GM18951 (cell line): ENCODE data around the gene MRPS33.
"Not testable (repeated sequence)": the region's sequence is repeated elsewhere in the genome, so short reads cannot be mapped to it uniquely, and the experiment has no call there.

ENCODE experiments used
- POLR2A ChIP-seq: IDR thresholded peaks from 4 replicates; pipeline ENCODE4 v1.6.1; 2011; ENCODE audit warnings: mild to moderate bottlenecking; ENCODE audit not compliant: insufficient read length, insufficient read depth; ENCODE audit errors: extremely low read depth
- in situ Hi-C: fragments of 300-500 bp; cut with MboI; formaldehyde crosslinking; loops from one replicate; pipeline ENCODE4 v1.12.0; 2022; ENCODE audit warnings: low sequenced_read_pairs, mixed read lengths, inconsistent platforms; ENCODE audit not compliant: unreplicated experiment

MRPS33 gene

DNA sequence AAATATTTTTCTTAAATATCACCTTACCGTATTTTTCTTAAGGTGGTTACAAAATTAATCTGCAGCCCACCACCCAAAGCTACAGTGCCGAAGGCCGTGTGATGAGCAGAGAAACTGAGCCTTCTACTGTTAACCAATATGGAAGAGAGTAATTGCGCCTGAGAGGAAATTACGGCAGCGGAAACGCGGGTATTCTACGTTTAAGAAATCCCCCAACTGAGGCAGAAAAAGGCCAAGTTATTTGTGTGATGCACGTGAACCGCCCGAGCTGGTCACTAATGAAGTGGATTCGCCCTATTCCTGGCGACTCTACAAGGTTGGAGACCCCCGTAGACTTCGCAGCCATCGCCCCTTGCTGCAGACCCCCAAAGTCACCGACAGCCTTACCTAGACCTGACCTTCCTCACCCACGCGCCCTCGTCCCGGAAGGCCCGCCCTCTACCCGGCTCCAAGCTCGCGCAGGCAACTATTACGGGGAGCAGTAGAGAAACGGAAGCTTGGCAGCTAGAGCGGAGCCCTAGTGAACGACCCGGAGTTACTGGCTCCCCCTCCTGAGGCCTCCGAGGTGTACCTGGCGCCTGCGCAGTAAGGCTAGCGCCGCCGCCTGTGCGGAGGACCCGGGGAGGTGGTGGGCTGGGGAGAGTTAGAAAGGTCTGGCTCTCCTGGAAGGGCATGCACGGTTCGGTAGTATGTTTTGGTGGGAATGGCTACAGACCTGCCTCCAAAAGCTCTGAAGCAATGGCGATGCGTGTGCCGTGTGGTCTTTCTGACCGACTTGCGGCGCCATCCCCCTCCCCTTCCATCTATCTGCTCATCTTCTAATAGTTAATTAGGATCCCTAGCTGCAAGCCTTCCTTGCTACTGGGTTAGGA lies at the start of gene MRPS33:
Gene MRPS33 (minus strand): TSS at position 429 of the 872 bp plus-strand sequence. CDS start 4,319 bp downstream, outside the sequence.
- peak; percentile 94 for TF ChIP-seq POLR2A
- in situ Hi-C loops, result loop anchor here (25.0 kb wide), 1 partner anchor 502 kb away; no protein-coding TSS in a partner anchor

DNA sequence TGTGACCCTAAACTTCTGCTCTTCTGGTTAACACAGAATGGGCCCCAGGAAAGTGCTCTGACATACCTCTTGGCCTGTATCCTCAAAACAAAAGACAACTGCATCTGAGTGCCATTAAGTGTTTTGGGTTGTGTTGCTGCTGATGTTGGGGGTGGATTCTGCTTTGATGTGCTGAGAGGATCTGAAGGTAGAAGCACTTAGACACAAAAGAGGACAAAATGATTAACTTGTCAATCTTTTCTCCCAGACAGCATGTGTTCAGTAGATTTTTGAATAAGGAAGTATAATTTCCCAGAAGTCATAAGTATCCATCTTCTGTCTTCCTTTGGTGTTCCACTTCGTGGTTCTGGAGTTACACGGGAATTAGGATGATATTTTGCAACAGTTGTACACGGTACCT lies 43.0 kb upstream of the MRPS33 start:
- TF ChIP-seq POLR2A, result no peak
- in situ Hi-C loops, result no loop called here

DNA sequence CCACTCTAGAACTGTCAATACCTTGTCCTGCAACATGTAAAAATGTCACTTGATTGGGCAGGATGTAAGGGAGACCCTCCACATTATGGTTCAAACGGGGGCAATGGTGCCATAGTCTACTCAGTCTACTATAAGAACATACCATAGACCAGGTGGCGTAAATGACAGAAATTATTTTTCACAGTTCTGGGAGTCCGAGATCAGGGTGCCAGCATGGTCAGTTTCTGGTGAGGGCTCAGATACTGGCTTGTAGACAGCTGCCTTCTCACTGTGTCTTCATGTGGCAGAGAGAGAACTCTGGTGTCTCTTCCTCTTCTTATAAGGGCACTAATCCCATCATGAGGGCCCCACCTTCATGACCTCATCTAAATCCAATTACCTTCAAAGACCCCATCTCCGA lies 40.4 kb upstream of the MRPS33 start:
- in situ Hi-C loops, result no loop called here
- TF ChIP-seq POLR2A, result no peak

DNA sequence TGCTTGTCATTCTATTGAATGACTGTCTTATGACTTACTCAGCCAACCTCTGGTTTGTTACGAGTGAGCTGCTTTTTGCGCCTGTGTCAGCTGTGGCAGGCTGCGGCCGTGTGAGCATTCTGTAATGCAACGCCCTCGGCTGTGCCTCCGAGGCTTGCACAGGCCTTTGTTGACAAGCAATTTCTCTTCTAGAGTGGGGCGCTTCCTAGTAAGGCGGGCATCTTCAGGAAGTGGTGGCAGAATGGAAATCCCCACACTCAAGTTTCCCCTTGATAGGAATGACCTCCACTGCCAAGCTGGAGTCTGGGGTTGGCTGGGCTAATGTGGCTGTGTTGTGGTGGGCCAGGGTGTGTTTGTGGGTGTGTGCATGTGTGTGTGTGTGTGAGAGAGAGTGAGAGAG lies 38.9 kb upstream of the MRPS33 start:
- in situ Hi-C loops, result no loop called here
- no peak for TF ChIP-seq POLR2A

DNA sequence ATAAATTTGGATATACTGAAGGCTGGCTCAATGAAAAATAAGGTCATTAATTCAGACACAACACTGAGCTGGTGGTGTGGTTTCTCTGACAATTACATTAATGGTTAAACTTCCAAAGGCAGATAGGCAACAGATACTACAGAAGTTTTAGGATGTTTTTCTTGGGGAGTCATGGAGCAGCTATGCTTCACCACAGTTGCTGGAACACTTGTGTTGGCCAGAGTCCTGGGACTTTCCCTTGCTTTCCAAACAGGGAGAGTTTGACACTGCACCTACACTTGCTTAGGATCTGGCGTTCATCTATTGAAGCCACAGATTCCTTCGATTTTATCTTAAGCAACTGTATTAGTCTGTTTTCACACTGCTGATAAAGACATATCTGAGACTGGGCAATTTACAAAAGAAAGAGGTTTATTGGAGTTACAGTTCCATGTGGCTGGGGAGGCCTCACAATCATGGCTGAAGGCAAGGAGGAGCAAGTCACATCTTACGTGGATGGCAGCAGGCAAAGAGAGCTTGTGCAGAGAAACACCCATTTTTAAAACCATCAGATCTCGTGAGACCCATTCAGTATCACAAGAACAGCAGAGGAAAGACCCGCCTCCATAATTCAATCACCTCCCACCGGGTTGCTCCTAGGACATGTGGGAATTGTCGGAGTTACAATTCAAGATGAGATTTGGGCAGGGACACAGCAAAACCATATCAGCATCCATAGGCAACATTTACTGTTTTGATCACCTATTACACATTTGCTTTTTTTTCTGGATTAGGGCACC lies 31.3 kb upstream of the MRPS33 start:
- TF ChIP-seq POLR2A, result no peak
- in situ Hi-C loops, result no loop called here

DNA sequence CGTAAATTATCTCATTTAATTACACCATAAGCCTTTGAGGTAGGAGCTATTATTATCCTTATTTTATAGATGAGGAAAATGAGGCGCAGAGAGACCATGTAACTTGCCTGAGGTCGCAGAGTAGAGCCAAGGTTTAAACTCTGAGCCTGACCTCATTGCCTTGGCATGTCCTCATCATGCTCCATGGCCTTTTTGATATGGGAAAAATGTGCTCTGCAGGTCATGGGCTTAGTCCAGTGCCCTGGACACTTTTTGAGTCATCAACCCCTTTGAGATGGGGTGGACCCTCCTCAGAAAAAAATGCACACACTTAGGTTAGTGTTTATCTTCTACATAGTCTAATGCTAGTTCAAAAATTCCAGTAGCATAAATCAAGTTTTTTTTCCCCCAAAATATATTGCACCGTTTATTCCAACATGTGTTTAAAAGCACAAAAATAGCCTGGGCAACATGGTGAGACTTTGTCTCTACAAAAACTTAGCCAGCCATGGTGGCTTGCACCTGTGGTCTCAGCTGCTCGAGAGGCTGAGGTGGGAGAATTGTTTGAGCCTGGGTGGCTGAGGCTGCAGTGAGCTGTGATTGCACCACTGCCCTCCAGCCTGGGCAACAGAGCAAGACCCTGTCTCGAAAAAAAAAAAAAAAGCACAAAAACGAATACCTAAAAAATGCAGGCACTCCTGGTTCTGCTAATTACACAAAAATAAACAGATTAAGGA lies 30.5 kb upstream of the MRPS33 start:
- in situ Hi-C loops, result no loop called here
- TF ChIP-seq POLR2A, result no peak

DNA sequence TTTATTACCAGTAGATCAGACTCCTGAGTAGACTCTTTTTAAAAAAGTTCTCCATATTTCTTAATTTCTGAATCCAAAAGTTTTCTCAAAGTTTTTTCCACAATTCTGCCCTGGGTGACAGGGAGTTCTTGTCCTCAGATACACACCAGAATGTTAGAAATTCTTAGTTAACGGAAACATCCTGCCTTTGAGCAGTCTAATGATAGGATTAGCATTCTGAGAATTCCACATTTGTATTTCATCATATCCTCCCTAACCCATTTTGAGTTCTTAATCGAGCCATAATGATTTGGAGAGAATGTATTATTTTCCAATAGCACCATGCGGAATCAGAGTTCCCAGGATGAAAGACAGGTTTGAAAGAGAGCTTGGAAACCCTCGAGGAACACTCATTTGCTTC lies 28.9 kb upstream of the MRPS33 start:
- in situ Hi-C loops, result no loop called here
- no peak for TF ChIP-seq POLR2A

DNA sequence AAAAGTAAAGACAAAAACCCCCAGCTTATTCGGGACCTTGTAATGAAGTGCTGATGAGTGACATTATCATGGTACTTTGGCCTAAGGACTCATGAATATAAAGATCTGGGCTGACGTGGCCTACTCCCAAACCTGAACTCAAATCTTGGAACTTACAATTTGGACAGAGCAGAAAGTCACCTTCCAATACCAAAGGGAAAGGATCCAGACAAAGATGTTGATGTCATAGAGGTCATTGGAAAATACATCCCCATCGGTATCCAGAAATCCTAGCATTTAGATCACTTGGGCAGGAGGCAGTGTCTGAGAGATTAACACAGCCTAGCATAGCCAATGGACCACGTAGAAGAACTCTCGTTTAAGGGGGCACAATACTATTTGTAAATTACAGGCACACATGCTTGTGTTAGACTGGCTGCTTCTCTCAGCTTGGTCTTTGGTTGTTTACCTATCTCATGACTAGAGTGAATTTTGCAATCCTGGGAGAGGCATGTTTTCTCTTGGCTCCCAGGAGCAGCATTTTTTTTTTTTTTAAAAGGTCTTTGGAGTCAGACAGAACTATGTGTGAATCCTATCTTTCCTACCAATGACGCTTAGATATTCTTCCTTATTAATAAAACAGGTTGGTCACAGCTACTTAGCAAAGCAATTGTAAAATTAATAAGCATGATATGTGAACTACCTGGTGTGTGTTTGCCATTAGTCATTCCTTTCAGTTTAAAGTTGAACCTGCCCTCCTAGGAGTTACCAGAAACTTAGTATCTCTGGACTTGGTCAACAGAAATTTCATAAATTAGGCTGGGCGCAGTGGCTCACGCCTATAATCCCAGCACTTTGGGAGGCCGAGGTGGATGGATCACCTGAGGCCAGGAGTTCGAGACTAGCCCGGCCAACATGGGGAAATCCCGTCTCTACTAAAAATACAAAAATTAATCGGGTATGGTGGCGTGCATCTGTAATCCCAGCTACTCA lies 27.8 kb upstream of the MRPS33 start:
- TF ChIP-seq POLR2A, result no peak
- in situ Hi-C loops, result no loop called here

DNA sequence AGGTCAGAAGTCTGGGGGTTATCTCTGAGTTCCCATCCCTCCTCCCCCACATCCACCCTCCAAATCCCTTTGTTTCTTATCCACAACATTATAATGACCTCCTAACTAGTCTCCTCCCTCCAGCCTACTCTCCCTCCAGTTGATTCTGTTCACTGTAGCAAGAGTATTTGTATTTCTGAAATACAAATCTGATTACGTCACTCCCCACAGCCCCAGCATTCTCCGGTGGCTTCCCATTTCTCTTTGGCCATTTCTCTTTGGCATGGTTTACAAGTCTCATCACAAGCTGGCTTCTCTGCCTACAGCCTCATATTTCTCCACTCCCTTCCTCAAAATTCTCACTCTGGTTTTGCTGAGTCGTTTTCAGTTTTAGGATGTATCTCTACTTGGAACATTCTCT lies 24.6 kb upstream of the MRPS33 start:
- TF ChIP-seq POLR2A, result no peak
- in situ Hi-C loops, result no loop called here

DNA sequence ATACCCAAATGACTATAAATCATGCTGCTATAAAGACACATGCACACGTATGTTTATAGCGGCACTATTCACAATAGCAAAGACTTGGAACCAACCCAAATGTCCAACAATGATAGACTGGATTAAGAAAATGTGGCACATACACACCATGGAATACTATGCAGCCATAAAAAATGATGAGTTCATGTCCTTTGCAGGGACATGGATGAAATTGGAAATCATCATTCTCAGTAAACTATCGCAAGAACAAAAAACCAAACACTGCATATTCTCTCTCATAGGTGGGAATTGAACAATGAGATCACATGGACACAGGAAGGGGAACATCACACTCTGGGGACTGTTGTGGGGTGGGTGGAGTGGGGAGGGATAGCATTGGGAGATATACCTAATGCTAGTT lies 23.3 kb upstream of the MRPS33 start:
- in situ Hi-C loops, result not testable (repeated sequence)

DNA sequence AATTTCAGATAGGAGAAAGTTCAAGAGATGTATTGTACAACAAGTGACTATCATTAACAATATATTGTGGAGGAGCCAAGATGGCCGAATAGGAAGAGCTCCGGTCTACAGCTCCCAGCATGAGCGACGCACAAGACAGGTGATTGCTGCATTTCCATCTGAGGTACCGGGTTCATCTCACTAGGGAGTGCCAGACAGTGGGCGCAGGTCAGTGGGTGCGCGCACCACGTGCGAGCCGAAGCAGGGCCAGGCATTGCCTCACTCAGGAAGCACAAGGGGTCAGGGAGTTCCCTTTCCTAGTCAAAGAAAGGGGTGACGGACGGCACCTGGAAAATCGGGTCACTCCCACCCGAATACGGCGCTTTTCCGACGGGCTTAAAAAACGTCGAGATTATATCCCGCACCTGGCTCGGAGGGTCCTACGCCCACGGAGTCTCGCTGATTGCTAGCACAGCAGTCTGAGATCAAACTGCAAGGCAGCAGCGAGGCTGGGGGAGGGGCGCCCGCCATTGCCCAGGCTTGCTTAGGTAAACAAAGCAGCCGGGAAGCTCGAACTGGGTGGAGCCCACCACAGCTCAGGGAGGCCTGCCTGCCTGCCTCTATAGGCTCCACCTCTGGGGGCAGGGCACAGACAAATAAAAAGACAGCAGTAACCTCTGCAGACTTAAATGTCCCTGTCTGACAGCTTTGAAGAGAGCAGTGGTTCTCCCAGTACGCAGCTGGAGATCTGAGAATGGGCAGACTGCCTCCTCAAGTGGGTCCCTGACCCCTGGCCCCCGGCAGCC lies 18.0 kb upstream of the MRPS33 start:
- in situ Hi-C loops, result not testable (repeated sequence)

DNA sequence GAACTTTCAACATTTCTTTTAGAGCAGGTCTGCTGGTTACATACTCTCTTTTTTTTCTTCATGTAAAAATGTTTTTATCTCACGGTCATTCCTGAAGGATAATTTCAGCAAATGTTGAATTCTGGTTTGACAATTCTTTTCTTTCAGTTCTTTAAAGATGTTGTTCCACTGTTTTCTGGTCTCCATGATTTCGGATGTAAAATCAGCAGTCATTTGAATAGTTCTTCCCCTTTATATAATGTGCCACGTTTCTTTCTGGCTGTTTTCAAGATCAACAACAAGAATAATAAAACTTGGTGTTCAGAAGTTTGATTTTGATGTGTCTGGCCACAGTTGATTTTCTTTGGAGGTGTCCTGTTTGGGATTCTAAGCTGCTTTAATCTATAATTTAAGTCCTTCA lies 14.0 kb upstream of the MRPS33 start:
- no peak for TF ChIP-seq POLR2A
- in situ Hi-C loops, result no loop called here
